ENCODE data around the gene IPO11.

IPO11 gene

GRCh38 chr5:62386824-62387223 is 25.7 kb upstream of the IPO11 start:
- Histone ChIP-seq H3K9ac (ENCODE audit: low read depth, low read length, poor library complexity, severe bottlenecking) (no peak overlapping the region), H3K36me3 (ENCODE audit: insufficient read depth, low read length) (peaks cover 84% of the 10 kb centered on the region)
- TF ChIP-seq, protein P1, sequence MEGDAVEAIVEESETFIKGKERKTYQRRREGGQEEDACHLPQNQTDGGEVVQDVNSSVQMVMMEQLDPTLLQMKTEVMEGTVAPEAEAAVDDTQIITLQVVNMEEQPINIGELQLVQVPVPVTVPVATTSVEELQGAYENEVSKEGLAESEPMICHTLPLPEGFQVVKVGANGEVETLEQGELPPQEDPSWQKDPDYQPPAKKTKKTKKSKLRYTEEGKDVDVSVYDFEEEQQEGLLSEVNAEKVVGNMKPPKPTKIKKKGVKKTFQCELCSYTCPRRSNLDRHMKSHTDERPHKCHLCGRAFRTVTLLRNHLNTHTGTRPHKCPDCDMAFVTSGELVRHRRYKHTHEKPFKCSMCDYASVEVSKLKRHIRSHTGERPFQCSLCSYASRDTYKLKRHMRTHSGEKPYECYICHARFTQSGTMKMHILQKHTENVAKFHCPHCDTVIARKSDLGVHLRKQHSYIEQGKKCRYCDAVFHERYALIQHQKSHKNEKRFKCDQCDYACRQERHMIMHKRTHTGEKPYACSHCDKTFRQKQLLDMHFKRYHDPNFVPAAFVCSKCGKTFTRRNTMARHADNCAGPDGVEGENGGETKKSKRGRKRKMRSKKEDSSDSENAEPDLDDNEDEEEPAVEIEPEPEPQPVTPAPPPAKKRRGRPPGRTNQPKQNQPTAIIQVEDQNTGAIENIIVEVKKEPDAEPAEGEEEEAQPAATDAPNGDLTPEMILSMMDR (conservative IDR thresholded peaks at IDR 0.05; ENCODE audit: low read length) = no peak
- TF ChIP-seq EZH2phosphoT487 (IDR thresholded peaks at IDR 0.05; ENCODE audit: borderline replicate concordance) = no peak

DNA sequence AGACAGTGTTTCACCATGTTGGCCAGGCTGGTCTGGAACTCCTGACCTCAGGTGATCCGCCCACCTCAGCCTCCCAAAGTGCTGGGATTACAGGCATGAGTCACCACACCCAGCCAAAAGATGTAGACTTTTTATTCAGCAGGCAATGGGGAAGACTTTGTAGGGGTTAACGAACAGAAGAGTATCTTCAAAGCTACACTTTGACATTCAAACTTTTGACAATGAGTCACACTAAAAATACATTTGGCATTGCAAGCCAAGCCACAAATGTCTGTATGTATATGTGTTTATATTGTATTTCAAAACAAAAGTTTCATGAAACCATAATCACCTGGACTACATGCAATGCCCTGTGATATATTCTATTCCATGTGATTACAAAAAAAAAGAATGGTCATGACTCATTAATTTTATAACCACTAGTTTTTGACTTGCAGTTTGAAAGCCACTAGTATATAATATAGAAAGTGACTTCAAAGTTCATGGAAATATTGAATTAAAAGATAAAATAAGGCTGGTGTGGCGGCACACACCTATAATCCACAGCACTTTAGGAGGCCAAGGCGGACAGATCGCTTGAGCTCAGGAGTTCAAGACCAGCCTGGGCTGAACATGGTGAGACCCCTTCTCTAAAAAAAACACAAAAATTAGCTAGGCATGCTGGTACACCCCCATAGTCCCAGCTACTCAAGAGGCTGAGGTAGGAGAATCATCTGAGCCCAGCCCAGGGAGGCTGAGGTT is 17.2 kb upstream of the IPO11 start:
- H3K9me3 ChIP-seq (ENCODE audit: insufficient read depth, low read depth, low read length) = no peaks in the 10 kb centered on the region
- no peaks in the 10 kb centered on the region for H3K9me2 ChIP-seq (replicated peaks; ENCODE audit: low read depth, low read length)
- H3K27me3 ChIP-seq (ENCODE audit: insufficient read depth, low read length, poor library complexity, severe bottlenecking) = no peaks in the 10 kb centered on the region
- no peaks in the 10 kb centered on the region for H4K20me1 ChIP-seq (ENCODE audit: insufficient read depth, low read length, poor library complexity, severe bottlenecking)
- no peak for TF ChIP-seq EZH2phosphoT487 (IDR thresholded peaks at IDR 0.05; ENCODE audit: borderline replicate concordance)
- TF ChIP-seq, protein P1 (conservative IDR thresholded peaks at IDR 0.05; ENCODE audit: low read length) = no peak
- H2AFZ ChIP-seq (ENCODE audit: low read length) = no peak overlapping the region
- H3K4me2 ChIP-seq (ENCODE audit: low read depth, low read length, poor library complexity, severe bottlenecking) = no peak overlapping the region
- H3K9ac ChIP-seq (ENCODE audit: low read depth, low read length, poor library complexity, severe bottlenecking) = no peak overlapping the region
- H3K79me2 ChIP-seq (ENCODE audit: insufficient read depth, low read length) = no peaks in the 10 kb centered on the region
- H3K4me1 ChIP-seq (ENCODE audit: insufficient read depth, low read length, poor library complexity, severe bottlenecking) = no peaks in the 10 kb centered on the region
- H3K4me3 ChIP-seq (ENCODE audit: low read length, poor library complexity, severe bottlenecking) = no peak overlapping the region
- peaks cover 45% of the 10 kb centered on the region for H3K36me3 ChIP-seq (ENCODE audit: insufficient read depth, low read length)
- no peaks in the 10 kb centered on the region for H3F3A ChIP-seq (ENCODE audit: low read depth)

More at GRCh38 chr5:62386824-62387223, 25.7 kb upstream of the IPO11 start:
- Histone ChIP-seq H4K20me1 (ENCODE audit: insufficient read depth, low read length, poor library complexity, severe bottlenecking) (no peaks in the 10 kb centered on the region), H3K4me1 (ENCODE audit: insufficient read depth, low read length, poor library complexity, severe bottlenecking) (no peaks in the 10 kb centered on the region), H3K4me3 (ENCODE audit: low read length, poor library complexity, severe bottlenecking) (no peak overlapping the region), H3F3A (ENCODE audit: low read depth) (no peaks in the 10 kb centered on the region), H2AFZ (ENCODE audit: low read length) (no peak overlapping the region), H3K4me2 (ENCODE audit: low read depth, low read length, poor library complexity, severe bottlenecking) (no peak overlapping the region), H3K79me2 (ENCODE audit: insufficient read depth, low read length) (no peaks in the 10 kb centered on the region), H3K9me2 (replicated peaks; ENCODE audit: low read depth, low read length) (no peaks in the 10 kb centered on the region), H3K27me3 (ENCODE audit: insufficient read depth, low read length, poor library complexity, severe bottlenecking) (no peaks in the 10 kb centered on the region), H3K9me3 (ENCODE audit: insufficient read depth, low read depth, low read length) (no peaks in the 10 kb centered on the region)

DNA sequence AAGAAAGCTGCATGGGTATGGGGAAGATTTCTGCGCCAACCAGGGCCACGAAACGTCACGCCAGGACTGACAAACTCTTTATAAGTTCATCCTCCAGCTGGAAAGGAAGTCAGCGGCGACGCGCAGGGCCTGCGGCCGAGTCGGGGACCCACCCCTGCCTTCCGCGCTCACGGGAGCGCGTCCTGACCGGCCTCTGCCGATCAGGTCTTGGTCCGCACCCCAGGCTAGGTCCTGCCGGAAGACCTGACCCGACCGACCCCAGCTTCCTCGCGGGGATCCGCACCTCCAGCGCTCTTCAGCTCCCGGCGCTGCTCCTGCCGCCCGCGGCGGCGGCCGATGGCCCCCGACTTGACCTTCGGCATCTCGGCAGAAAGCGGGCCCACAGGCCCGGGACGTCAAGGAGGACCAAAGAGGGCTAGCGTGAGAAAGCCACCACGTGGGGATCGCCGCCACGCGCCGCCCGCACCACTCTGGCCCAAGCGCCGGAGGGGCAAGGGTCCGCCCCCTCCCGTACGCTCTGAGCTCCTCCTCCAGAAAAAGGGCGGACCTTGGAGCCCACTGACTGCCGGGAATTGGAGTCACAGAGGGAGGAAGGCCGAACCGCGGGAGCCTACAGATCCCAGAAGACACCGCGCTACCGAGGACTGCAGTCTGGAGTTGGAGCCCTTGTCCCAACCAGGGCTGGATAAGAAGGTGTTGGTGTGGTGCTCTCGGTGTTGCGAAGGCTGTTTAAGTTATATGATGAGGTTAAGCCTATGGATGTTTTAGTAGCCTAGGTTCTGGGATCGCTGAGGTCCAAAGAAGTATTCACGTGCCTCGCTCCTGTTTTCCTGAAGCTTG is 8.9 kb upstream of the IPO11 start, which contains the start of gene DIMT1:
DIMT1 (minus strand) TSS at position 495 of the 840 bp plus-strand sequence; CDS start at position 362, 133 bp downstream.
- Histone ChIP-seq H3K9ac (ENCODE audit: low read depth, low read length, poor library complexity, severe bottlenecking) (peak within 1 kb of the TSS; percentile 96), H3F3A (ENCODE audit: low read depth) (no peaks in the 10 kb centered on the region), H3K4me2 (ENCODE audit: low read depth, low read length, poor library complexity, severe bottlenecking) (peak within 1 kb of the TSS; percentile 96), H3K9me2 (replicated peaks; ENCODE audit: low read depth, low read length) (no peaks in the 10 kb centered on the region), H3K79me2 (ENCODE audit: insufficient read depth, low read length) (peaks cover 20% of the 10 kb centered on the region), H3K4me1 (ENCODE audit: insufficient read depth, low read length, poor library complexity, severe bottlenecking) (peaks cover 17% of the 10 kb centered on the region), H4K20me1 (ENCODE audit: insufficient read depth, low read length, poor library complexity, severe bottlenecking) (peaks cover 7% of the 10 kb centered on the region), H3K27me3 (ENCODE audit: insufficient read depth, low read length, poor library complexity, severe bottlenecking) (no peaks in the 10 kb centered on the region), H3K36me3 (ENCODE audit: insufficient read depth, low read length) (peaks cover under 1% of the 10 kb centered on the region; the same call in 1 of the 2 replicates), H2AFZ (ENCODE audit: low read length) (peak within 1 kb of the TSS; percentile 100), H3K4me3 (ENCODE audit: low read length, poor library complexity, severe bottlenecking) (peak within 1 kb of the TSS; percentile 97), H3K9me3 (ENCODE audit: insufficient read depth, low read depth, low read length) (no peaks in the 10 kb centered on the region)
- TF ChIP-seq EZH2phosphoT487 (IDR thresholded peaks at IDR 0.05; ENCODE audit: borderline replicate concordance) = no peak
- TF ChIP-seq, protein P1 (conservative IDR thresholded peaks at IDR 0.05; ENCODE audit: low read length) = no peak

Measured in Loucy (cell line).